ENCODE data around the gene RGS11.
"Not testable (repeated sequence)": the region's sequence is repeated elsewhere in the genome, so short reads cannot be mapped to it uniquely, and the experiment has no call there.

RGS11 gene

GRCh38 chr16:261031-261691 is 14.6 kb downstream of the RGS11 start:
- DNase-seq: no peak

GRCh38 chr16:260326-260725 is 15.4 kb downstream of the RGS11 start:
- no peak for DNase-seq

GRCh38 chr16:259814-260253 is 15.9 kb downstream of the RGS11 start:
- no peak for DNase-seq

GRCh38 chr16:259226-259625 is 16.5 kb downstream of the RGS11 start:
- no peak for DNase-seq

- DNase-seq: not testable (repeated sequence)
These were observed 17.7 kb downstream of the RGS11 start for GRCh38 chr16:258091-258490.

- no peak for DNase-seq
These were observed 20.6 kb downstream of the RGS11 start for GRCh38 chr16:255183-255582.

- no peak for DNase-seq
These were observed 21.3 kb downstream of the RGS11 start for GRCh38 chr16:254461-254860.

- no peak for DNase-seq
These were observed 21.9 kb downstream of the RGS11 start for GRCh38 chr16:253833-254232.

- no peak for DNase-seq
These were observed 23.1 kb downstream of the RGS11 start for GRCh38 chr16:252366-253337.

GRCh38 chr16:249431-249830 is 26.3 kb downstream of the RGS11 start:
- no peak for DNase-seq

- no peak for DNase-seq
These were observed 28.7 kb downstream of the RGS11 start for GRCh38 chr16:247027-247426.

GRCh38 chr16:245105-245504 is 30.6 kb downstream of the RGS11 start:
- DNase-seq: no peak

- DNase-seq: no peak
These were observed 32.4 kb downstream of the RGS11 start for GRCh38 chr16:243348-243747.

GRCh38 chr16:242281-242680 is 33.5 kb downstream of the RGS11 start:
- no peak for DNase-seq

GRCh38 chr16:240559-240958 is 35.2 kb downstream of the RGS11 start:
- no peak for DNase-seq

GRCh38 chr16:239948-240277 is 35.8 kb downstream of the RGS11 start:
- no peak for DNase-seq

- peak; percentile 79 for DNase-seq
These were observed 41.1 kb downstream of the RGS11 start, which contains the start of gene FAM234A for GRCh38 chr16:234468-235305. Gene FAM234A, plus strand, starts transcription at chr16:234821. Its CDS starts 19,593 bp downstream, at chr16:254414.

GRCh38 chr16:230949-231348 is 44.8 kb downstream of the RGS11 start:
- no peak for DNase-seq

- DNase-seq: not testable (repeated sequence)
These were observed 45.4 kb downstream of the RGS11 start for GRCh38 chr16:230351-230750.

- DNase-seq: no peak
These were observed 45.9 kb downstream of the RGS11 start for GRCh38 chr16:229731-230281.

- DNase-seq: peak; percentile 77
These were observed 46.7 kb downstream of the RGS11 start, which contains the start of gene LUC7L for GRCh38 chr16:228852-229730. Gene LUC7L, minus strand, starts transcription at chr16:229449. Its CDS starts 110 bp downstream, at chr16:229339.

Data from 8988T (cell line).